Measurements from ENCODE around the gene MTCH2. TPM values are rescaled to one million over a fixed set of nuclear protein-coding genes. Genes with fewer than 3 reads are reported as not detected.
"Not testable (repeated sequence)": the region's sequence is repeated elsewhere in the genome, so short reads cannot be mapped to it uniquely, and the experiment has no call there.

MTCH2 gene
- total RNA-seq, 6 experiments from 2014 or later, result 132 to 163 (median 143) TPM

- no peak overlapping the region for H3K27ac Mint-ChIP-seq
- H3K36me3 Mint-ChIP-seq (ENCODE audit: low read depth), result no peaks in the 10 kb centered on the region
- DNase-seq, result no peak
- H3K4me3 Mint-ChIP-seq, result no peak overlapping the region
- no peaks in the 10 kb centered on the region for H3K9me3 Mint-ChIP-seq
- TF ChIP-seq, protein P1, sequence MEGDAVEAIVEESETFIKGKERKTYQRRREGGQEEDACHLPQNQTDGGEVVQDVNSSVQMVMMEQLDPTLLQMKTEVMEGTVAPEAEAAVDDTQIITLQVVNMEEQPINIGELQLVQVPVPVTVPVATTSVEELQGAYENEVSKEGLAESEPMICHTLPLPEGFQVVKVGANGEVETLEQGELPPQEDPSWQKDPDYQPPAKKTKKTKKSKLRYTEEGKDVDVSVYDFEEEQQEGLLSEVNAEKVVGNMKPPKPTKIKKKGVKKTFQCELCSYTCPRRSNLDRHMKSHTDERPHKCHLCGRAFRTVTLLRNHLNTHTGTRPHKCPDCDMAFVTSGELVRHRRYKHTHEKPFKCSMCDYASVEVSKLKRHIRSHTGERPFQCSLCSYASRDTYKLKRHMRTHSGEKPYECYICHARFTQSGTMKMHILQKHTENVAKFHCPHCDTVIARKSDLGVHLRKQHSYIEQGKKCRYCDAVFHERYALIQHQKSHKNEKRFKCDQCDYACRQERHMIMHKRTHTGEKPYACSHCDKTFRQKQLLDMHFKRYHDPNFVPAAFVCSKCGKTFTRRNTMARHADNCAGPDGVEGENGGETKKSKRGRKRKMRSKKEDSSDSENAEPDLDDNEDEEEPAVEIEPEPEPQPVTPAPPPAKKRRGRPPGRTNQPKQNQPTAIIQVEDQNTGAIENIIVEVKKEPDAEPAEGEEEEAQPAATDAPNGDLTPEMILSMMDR (IDR thresholded peaks at IDR 0.05), result no peak
- no peaks in the 10 kb centered on the region; the same call in 1 of the 2 replicates for H3K27me3 Mint-ChIP-seq (ENCODE audit: insufficient read depth)
- H3K4me1 Mint-ChIP-seq (ENCODE audit: low read depth), result peaks cover 5% of the 10 kb centered on the region; the same call in 1 of the 2 replicates
Measured at GRCh38 chr11:47667555-47667954, 25.2 kb upstream of the MTCH2 start.

DNA sequence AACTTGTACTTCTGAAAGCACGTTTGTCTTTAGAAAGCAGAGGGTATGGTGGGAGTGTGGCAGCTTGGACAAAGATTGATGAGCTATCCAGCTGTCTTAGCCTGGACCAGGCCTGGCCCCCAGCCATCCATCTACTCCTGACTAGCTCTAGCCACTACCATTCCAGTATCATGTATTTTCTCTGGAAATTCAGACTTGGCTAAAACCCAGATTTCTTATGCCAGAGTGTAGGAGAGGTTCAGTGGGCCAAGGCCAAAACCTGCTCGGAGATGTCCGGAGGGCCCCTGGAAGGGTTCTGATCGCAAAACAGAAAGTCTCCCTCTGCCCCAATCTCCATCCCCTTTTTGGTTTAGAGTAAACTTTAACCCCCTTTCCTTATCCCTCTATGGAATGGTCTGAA, 24.8 kb upstream of the MTCH2 start:
- H3K9me3 Mint-ChIP-seq, result no peaks in the 10 kb centered on the region
- H3K27ac Mint-ChIP-seq, result no peak overlapping the region
- no peak for DNase-seq
- H3K4me3 Mint-ChIP-seq, result no peak overlapping the region
- TF ChIP-seq, protein P1 (IDR thresholded peaks at IDR 0.05), result no peak
- no peaks in the 10 kb centered on the region; the same call in 1 of the 2 replicates for H3K27me3 Mint-ChIP-seq (ENCODE audit: insufficient read depth)
- no peaks in the 10 kb centered on the region for H3K36me3 Mint-ChIP-seq (ENCODE audit: low read depth)
- H3K4me1 Mint-ChIP-seq (ENCODE audit: low read depth), result peaks cover under 1% of the 10 kb centered on the region; the same call in 1 of the 2 replicates

DNA sequence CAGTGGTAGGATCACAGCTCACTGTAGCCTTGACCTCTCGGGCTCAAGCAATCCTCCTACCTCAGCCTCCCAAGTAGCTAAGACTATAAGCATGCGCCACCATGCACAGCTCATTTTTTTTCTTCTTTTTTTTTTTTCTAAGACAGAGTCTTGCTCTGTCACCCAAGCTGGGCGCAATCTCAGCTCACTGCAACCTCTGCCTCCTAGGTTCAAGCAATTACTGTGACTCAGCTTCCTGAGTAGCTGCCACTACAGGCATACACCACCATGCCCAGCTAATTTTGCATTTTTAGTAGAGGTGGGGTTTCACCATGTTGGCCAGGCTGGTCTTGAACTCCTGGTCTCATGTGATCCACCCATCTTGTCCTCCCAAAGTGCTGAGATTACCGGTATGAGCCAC, 22.6 kb upstream of the MTCH2 start:
- DNase-seq; H3K36me3 Mint-ChIP-seq (ENCODE audit: low read depth); H3K27ac Mint-ChIP-seq; H3K27me3 Mint-ChIP-seq (ENCODE audit: insufficient read depth); H3K4me1 Mint-ChIP-seq (ENCODE audit: low read depth); H3K9me3 Mint-ChIP-seq; H3K4me3 Mint-ChIP-seq: not testable (repeated sequence)

DNA sequence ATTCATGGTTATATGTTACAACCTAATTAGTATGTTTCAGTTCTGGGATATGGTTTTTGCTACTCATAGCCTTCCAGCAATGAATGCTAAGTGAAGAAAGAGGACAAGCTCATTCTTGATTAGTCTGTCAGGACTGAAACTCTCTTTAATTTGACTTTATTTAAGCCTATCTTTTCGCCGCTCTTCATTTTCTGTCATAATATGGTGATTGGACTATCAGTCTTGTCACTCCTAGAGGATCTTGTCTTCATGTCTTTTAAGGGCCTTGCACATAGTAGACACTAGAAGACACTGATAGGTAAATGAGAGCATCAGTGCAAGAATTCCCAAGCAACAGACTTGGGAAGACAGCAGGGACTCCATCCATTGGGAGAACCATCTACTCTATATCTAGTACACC, 18.9 kb upstream of the MTCH2 start:
- no peaks in the 10 kb centered on the region for H3K4me1 Mint-ChIP-seq (ENCODE audit: low read depth)
- no peak overlapping the region for H3K27ac Mint-ChIP-seq
- TF ChIP-seq, protein P1 (IDR thresholded peaks at IDR 0.05), result no peak
- H3K9me3 Mint-ChIP-seq, result no peaks in the 10 kb centered on the region
- no peak for DNase-seq
- H3K4me3 Mint-ChIP-seq, result no peak overlapping the region
- H3K36me3 Mint-ChIP-seq (ENCODE audit: low read depth), result no peaks in the 10 kb centered on the region
- no peaks in the 10 kb centered on the region; the same call in none of the 2 replicates for H3K27me3 Mint-ChIP-seq (ENCODE audit: insufficient read depth)

DNA sequence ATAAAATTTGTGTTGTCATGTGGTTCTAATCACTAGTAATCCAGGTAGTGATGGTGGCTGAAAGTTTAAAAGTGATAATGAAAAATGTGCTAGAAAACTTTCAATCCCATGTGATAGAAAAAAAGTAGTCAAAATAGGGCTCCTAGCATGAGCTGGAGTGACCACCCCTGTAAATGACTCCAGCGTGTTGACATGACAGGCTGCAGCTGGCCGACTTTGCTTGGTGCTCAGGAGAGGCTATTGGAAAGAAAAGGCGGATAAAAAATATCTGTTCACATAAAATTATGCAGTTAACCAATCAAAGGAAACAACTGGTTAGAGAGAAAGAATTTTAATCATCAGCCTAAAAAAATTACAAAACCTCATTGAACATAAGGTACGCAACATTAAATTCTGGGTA, 16.9 kb upstream of the MTCH2 start:
- TF ChIP-seq, protein P1 (IDR thresholded peaks at IDR 0.05), result no peak
- no peaks in the 10 kb centered on the region; the same call in none of the 2 replicates for H3K27me3 Mint-ChIP-seq (ENCODE audit: insufficient read depth)
- no peaks in the 10 kb centered on the region for H3K36me3 Mint-ChIP-seq (ENCODE audit: low read depth)
- H3K9me3 Mint-ChIP-seq, result no peaks in the 10 kb centered on the region
- H3K4me1 Mint-ChIP-seq (ENCODE audit: low read depth), result no peaks in the 10 kb centered on the region
- no peak overlapping the region for H3K27ac Mint-ChIP-seq
- DNase-seq, result no peak
- H3K4me3 Mint-ChIP-seq, result no peak overlapping the region

DNA sequence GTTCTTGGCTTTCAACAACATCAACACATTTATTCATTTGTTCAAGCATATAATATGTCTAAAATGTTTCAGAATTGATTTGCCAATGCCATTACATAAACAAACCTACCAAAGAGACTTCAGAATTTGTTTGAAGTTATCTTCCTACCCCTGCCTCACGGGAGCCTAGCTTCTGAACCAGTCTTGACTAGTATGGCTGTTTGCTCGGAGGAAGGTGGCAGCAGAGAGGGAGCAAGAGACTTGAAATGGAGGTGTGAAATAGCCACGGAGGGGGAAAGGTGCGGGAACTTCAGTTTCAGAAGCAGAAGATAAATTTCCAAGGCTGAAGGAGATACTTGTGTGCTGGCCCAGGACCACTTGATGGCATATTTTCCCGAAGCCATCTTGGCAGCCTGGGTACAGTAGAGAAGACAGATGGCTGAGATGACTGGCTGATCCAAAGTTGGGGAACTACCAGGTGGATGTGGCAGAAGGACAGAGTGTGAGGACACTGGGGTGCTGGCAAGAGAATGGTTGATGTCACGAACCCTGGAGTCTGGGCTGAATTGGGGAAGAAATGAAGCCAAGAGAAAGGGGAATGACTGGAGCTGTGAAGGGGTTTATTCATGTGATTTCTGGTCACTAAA, 14.0 kb upstream of the MTCH2 start:
- peaks cover 17% of the 10 kb centered on the region for H3K9me3 Mint-ChIP-seq
- H3K4me1 Mint-ChIP-seq (ENCODE audit: low read depth), result no peaks in the 10 kb centered on the region
- H3K27me3 Mint-ChIP-seq (ENCODE audit: insufficient read depth), result peaks cover 3% of the 10 kb centered on the region
- H3K27ac Mint-ChIP-seq, result no peak overlapping the region
- TF ChIP-seq, protein P1 (IDR thresholded peaks at IDR 0.05), result no peak
- no peak for DNase-seq
- H3K4me3 Mint-ChIP-seq, result no peak overlapping the region
- H3K36me3 Mint-ChIP-seq (ENCODE audit: low read depth), result no peaks in the 10 kb centered on the region; the same call in 1 of the 2 replicates
